GM12878 (cell line): ENCODE data around the gene USP4. TPM values are rescaled to one million over a fixed set of nuclear protein-coding genes. Genes with fewer than 3 reads are reported as not detected.

Experiments used
- ATAC-seq: fragments of 200-7000 bp; cut with Tn5 transposase; 3 replicates; pipeline ENCODE4 v1.9.1; 2020; ENCODE audit warnings: mild to moderate bottlenecking, moderate library complexity
- BruUV-seq: library from RNA; stranded (reverse); fragments of 400-500 nt; replicated peaks from 2 replicates; lab custom pipeline; 2021; lab: Mats Ljungman, UMichigan
- CTCF ChIA-PET: fragments of 300-600 bp; sonication (Branson Sonifier 250); formaldehyde crosslinking; extraction: SDS; loops from one replicate; lab custom pipeline; 2021; ENCODE audit warnings: inconsistent platforms; lab: Yijun Ruan, JAX
- POLR2A ChIA-PET: fragments of 350-600 bp; formaldehyde crosslinking; extraction: SDS; loops from one replicate; lab custom pipeline; 2021; ENCODE audit warnings: inconsistent platforms; lab: Charles Lee
- RAD21 ChIA-PET: fragments of 300-600 bp; sonication (Branson Sonifier 250); formaldehyde crosslinking; loops from one replicate; lab custom pipeline; 2023; ENCODE audit warnings: antibody characterized with exemption; ENCODE audit not compliant: unreplicated experiment; lab: Charles Lee
- SMC1A ChIA-PET: fragments of 300-600 bp; sonication (Branson Sonifier 250); formaldehyde crosslinking; loops from one replicate; lab custom pipeline; 2023; ENCODE audit not compliant: unreplicated experiment, uncharacterized antibody; lab: Charles Lee
- DNase-seq: peaks from one replicate; pipeline ENCODE4 v3.0.0-alpha.2; 2011; ENCODE audit warnings: low read depth, low spot score
- FAIRE-seq: peaks from 3 replicates; lab custom pipeline; 2011; peaks lifted over from hg19 to GRCh38; lab: Jason Lieb, UNC
- H2AFZ ChIP-seq: 2 replicates; pipeline ENCODE4 v1.6.0; 2011; ENCODE audit warnings: low read depth, low read length, control low read depth; ENCODE audit not compliant: control insufficient read depth
- H3K27ac ChIP-seq: 2 replicates; pipeline ENCODE4 v1.5.1; 2011; ENCODE audit warnings: control low read depth; ENCODE audit not compliant: control insufficient read depth, insufficient read depth
- H3K27me3 ChIP-seq, 2 experiments: replicated peaks in 1 of 2; 2 replicates each; pipeline versions ENCODE4 v1.6.0 to v1.6.1; 2011; ENCODE audit warnings: low read length in 1 of 2; ENCODE audit not compliant: control insufficient read depth in 2 of 2, insufficient read depth in 2 of 2
- H3K36me3 ChIP-seq, 2 experiments: 2 replicates each; pipeline ENCODE4 v1.5.1; 2011; ENCODE audit warnings: low read length in 1 of 2; ENCODE audit not compliant: control insufficient read depth in 2 of 2, insufficient read depth in 2 of 2
- H3K4me1 ChIP-seq: 2 replicates; pipeline ENCODE4 v1.6.1; 2011; ENCODE audit warnings: mild to moderate bottlenecking, low read length, moderate library complexity, mixed read lengths; ENCODE audit not compliant: control insufficient read depth, insufficient read depth
- H3K4me2 ChIP-seq: 2 replicates; pipeline ENCODE4 v1.6.0; 2011; ENCODE audit warnings: control low read depth; ENCODE audit not compliant: control insufficient read depth, insufficient read depth
- H3K4me3 ChIP-seq: fragments of 200-600 bp; sonication (generic); 2 replicates; pipeline ENCODE4 v1.5.1; 2016
- H3K79me2 ChIP-seq: 2 replicates; pipeline ENCODE4 v1.6.0; 2011; ENCODE audit warnings: low read length; ENCODE audit not compliant: control insufficient read depth, insufficient read depth
- H3K9ac ChIP-seq: 2 replicates; pipeline ENCODE4 v1.8.0; 2011; ENCODE audit warnings: low read length, control low read depth, mixed read lengths; ENCODE audit not compliant: control insufficient read depth, insufficient read depth
- H3K9me3 ChIP-seq: replicated peaks from 3 replicates; pipeline ENCODE4 v1.5.1; 2011; ENCODE audit warnings: mild to moderate bottlenecking, low read length; ENCODE audit not compliant: control insufficient read depth, insufficient read depth
- H4K20me1 ChIP-seq: 2 replicates; pipeline ENCODE4 v1.6.0; 2011; ENCODE audit not compliant: control insufficient read depth, insufficient read depth
- CHD1 ChIP-seq: IDR thresholded peaks from 2 replicates; pipeline ENCODE4 v1.6.1; 2012; ENCODE audit warnings: low read depth, low read length, improper control_type of control experiment
- HDAC2 ChIP-seq: fragments of 200-600 bp; sonication (generic); IDR thresholded peaks from 2 replicates; pipeline ENCODE4 v1.6.1; 2017
- JUNB ChIP-seq: IDR thresholded peaks from 2 replicates; pipeline ENCODE4 v1.6.1; 2016; ENCODE audit warnings: antibody characterized with exemption, mild to moderate bottlenecking
- NBN ChIP-seq: fragments of 450-650 bp; IDR thresholded peaks from 2 replicates; pipeline ENCODE4 v1.6.1; 2016
- TAF1 ChIP-seq: IDR thresholded peaks from 2 replicates; pipeline ENCODE4 v1.6.1; 2011; ENCODE audit warnings: mild to moderate bottlenecking, low read depth, low read length, borderline replicate concordance
- ZNF274 ChIP-seq: IDR thresholded peaks from one replicate; pipeline ENCODE4 v1.8.0; 2011; ENCODE audit not compliant: insufficient read length, insufficient read depth
- WGBS: methylation state at CpG from one replicate; pipeline ENCODE4 v1.1.6; 2016; ENCODE audit warnings: low lambda C conversion rate; ENCODE audit not compliant: insufficient replicate concordance, insufficient coverage; ENCODE audit errors: missing lambda C conversion rate; 5-methylcytosine and 5-hydroxymethylcytosine counted together
- in situ Hi-C: fragments of 300-500 bp; cut with MboI; formaldehyde crosslinking; loops from 9 replicates; pipeline ENCODE4 v1.14.3; 2018; ENCODE audit warnings: mixed read lengths
- intact Hi-C: fragments of 100-400 bp; cut with micrococcal nuclease; formaldehyde crosslinking; loops from one replicate; pipeline ENCODE4 v1.14.2; 2022; ENCODE audit not compliant: unreplicated experiment
- polyA plus RNA-seq, 11 experiments: library from polyadenylated mRNA; depleted of rRNA in 4 of 11; unstranded in 6 of 11; stranded (reverse) in 5 of 11; fragments of >200 nt; fragmentation: Nextera tagmentation in 4 of 11; fragmentation: Illumina TruSeq in 1 of 11; extraction: Ambion mirVana in 4 of 11; extraction: Trizol in 1 of 11; gene quantifications; 1 replicate in 1 of 11; 2 replicates in 10 of 11; pipeline versions ENCODE4 v1.2.1 to v1.2.3, GENCODE V29; 2011 to 2016; ENCODE audit warnings: inconsistent platforms in 2 of 11, missing spikeins in 2 of 11, low read depth in 1 of 11
- total RNA-seq, 4 experiments: library from RNA; depleted of rRNA in 3 of 4; stranded (reverse); fragments of >200 nt in 3 of 4; fragmentation: Illumina TruSeq in 1 of 4; extraction: Trizol in 1 of 4; gene quantifications; 2 replicates each; pipeline versions ENCODE4 v1.2.1 to v1.2.3, GENCODE V29; 2013 to 2021
- TF ChIP-seq, protein P1 (sequence below): fragments of 450-650 bp; IDR thresholded peaks from 2 replicates; pipeline ENCODE4 v1.6.1; 2017; ENCODE audit warnings: borderline replicate concordance
- TF ChIP-seq, protein P2 (sequence below): IDR thresholded peaks from 2 replicates; pipeline ENCODE4 v1.6.1; 2012; ENCODE audit warnings: low read depth, low read length, improper control_type of control experiment
- TF ChIP-seq, protein P3 (sequence below): IDR thresholded peaks from 2 replicates; pipeline ENCODE4 v1.6.1; 2012; ENCODE audit warnings: low read length, inconsistent platforms

The USP4 gene
- total and polyA plus RNA-seq, 10 of the 15 experiments (the other 5 are each of a cell fraction or from before 2014, with no cell fraction given), result 26.5 to 77.1 (median 66.0) TPM

DNA sequence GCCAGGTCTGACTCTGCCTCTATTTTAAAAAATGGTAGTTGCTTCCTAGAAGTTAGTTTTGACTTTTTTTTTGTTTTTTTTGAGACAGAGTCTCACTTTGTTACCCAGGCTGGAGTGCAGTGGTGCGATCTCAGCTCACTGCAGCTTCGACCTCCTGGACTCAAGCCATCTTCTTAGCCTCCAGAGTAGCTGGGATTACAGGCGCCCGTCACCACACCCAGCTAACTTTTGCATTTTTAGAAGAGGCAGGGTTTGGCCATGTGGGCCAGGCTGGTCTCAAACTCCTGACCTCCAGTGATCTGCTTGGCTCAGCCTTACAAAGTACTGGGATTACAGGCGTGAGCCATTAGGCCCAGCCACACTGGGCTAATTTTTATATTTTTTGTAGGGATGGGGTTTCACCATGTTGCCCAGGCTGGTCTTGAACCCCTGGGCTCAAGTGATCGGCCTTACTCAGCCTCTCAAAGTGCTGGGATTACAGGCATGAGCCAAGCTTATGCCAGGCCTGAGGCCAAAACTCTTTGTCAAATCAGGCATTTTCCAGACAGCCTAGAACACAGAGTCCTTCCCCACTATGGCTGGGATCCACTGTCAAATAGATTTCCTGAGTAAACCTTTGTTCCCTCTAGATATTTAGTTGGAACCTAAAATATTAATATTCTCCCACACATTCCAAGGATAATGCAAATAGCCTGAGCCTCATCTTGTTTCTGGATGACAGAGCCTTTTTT lies 76.5 kb downstream of the USP4 start:
- RAD21 ChIA-PET, result no interaction called here
- H2AFZ ChIP-seq, result no peak overlapping the region
- no TSS peak for BruUV-seq
- in situ Hi-C loops (no loop called here), intact Hi-C loops (no loop called here)
- no peak overlapping the region for H3K27ac ChIP-seq
- H3K27me3 ChIP-seq, result no peaks in the 10 kb centered on the region
- H3K9me3 ChIP-seq, result no peaks in the 10 kb centered on the region
- POLR2A ChIA-PET, result no interaction called here
- H3K4me3 ChIP-seq, result no peak overlapping the region
- H3K4me2 ChIP-seq, result no peak overlapping the region
- TF ChIP-seq, protein P1, sequence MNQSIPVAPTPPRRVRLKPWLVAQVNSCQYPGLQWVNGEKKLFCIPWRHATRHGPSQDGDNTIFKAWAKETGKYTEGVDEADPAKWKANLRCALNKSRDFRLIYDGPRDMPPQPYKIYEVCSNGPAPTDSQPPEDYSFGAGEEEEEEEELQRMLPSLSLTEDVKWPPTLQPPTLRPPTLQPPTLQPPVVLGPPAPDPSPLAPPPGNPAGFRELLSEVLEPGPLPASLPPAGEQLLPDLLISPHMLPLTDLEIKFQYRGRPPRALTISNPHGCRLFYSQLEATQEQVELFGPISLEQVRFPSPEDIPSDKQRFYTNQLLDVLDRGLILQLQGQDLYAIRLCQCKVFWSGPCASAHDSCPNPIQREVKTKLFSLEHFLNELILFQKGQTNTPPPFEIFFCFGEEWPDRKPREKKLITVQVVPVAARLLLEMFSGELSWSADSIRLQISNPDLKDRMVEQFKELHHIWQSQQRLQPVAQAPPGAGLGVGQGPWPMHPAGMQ, result no peak
- no peak for TF ChIP-seq JUNB
- TF ChIP-seq TAF1, result no peak
- TF ChIP-seq, protein P2, sequence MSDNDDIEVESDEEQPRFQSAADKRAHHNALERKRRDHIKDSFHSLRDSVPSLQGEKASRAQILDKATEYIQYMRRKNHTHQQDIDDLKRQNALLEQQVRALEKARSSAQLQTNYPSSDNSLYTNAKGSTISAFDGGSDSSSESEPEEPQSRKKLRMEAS, result no peak
- TF ChIP-seq NBN, result no peak
- TF ChIP-seq ZNF274, result no peak
- TF ChIP-seq HDAC2, result no peak
- TF ChIP-seq, protein P3, sequence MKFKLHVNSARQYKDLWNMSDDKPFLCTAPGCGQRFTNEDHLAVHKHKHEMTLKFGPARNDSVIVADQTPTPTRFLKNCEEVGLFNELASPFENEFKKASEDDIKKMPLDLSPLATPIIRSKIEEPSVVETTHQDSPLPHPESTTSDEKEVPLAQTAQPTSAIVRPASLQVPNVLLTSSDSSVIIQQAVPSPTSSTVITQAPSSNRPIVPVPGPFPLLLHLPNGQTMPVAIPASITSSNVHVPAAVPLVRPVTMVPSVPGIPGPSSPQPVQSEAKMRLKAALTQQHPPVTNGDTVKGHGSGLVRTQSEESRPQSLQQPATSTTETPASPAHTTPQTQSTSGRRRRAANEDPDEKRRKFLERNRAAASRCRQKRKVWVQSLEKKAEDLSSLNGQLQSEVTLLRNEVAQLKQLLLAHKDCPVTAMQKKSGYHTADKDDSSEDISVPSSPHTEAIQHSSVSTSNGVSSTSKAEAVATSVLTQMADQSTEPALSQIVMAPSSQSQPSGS, result no peak
- TF ChIP-seq CHD1, result no peak
- no peak for ATAC-seq
- no peak for DNase-seq
- H3K9ac ChIP-seq, result no peak overlapping the region
- CTCF ChIA-PET, result no interaction called here
- no peaks in the 10 kb centered on the region for H3K4me1 ChIP-seq
- FAIRE-seq, result no peak
- SMC1A ChIA-PET, result no interaction called here
- H4K20me1 ChIP-seq, result no peaks in the 10 kb centered on the region
- 90% methylated on average over 6 of the region's 6 CpGs for WGBS
- H3K79me2 ChIP-seq, result no peaks in the 10 kb centered on the region
- H3K36me3 ChIP-seq, result no peaks in the 10 kb centered on the region
